GM23338 (cell line): ENCODE data around the gene TMEM170B. TPM values are rescaled to one million over a fixed set of nuclear protein-coding genes. Genes with fewer than 3 reads are reported as not detected.

Experiments used
- ATAC-seq: fragments of 200-7000 bp; cut with Tn5 transposase; 3 replicates; pipeline ENCODE4 v1.9.1; 2020
- DNase-seq: peaks from one replicate; pipeline ENCODE4 v3.0.0-alpha.2; 2015; ENCODE audit warnings: low spot score
- H2AFZ ChIP-seq: fragments of 200-600 bp; sonication (generic); 2 replicates; pipeline ENCODE4 v1.8.0; 2016; ENCODE audit warnings: antibody characterized with exemption, mild to moderate bottlenecking, moderate library complexity
- H3F3A ChIP-seq: fragments of 200-600 bp; sonication (generic); replicated peaks from 2 replicates; pipeline ENCODE4 v1.8.0; 2017; ENCODE audit warnings: antibody characterized with exemption, mixed run types, low read depth
- H3K27ac ChIP-seq: fragments of 200-600 bp; sonication (generic); 2 replicates; pipeline ENCODE4 v1.6.1; 2016; ENCODE audit warnings: low read depth
- H3K27me3 ChIP-seq: fragments of 200-600 bp; sonication (generic); 2 replicates; pipeline ENCODE4 v1.8.0; 2016; ENCODE audit warnings: mild to moderate bottlenecking, mixed run types, moderate library complexity; ENCODE audit not compliant: insufficient read depth
- H3K36me3 ChIP-seq: fragments of 200-600 bp; sonication (generic); 2 replicates; pipeline ENCODE4 v1.8.0; 2016; ENCODE audit warnings: mild to moderate bottlenecking; ENCODE audit not compliant: insufficient read depth
- H3K4me1 ChIP-seq: fragments of 200-600 bp; sonication (generic); 2 replicates; pipeline ENCODE4 v1.8.0; 2016; ENCODE audit warnings: mild to moderate bottlenecking, moderate library complexity; ENCODE audit not compliant: insufficient read depth
- H3K4me2 ChIP-seq: fragments of 200-600 bp; sonication (generic); 2 replicates; pipeline ENCODE4 v1.7.1; 2017; ENCODE audit warnings: mixed run types
- H3K4me3 ChIP-seq: fragments of 200-600 bp; sonication (generic); 2 replicates; pipeline ENCODE4 v1.6.1; 2016; ENCODE audit warnings: mixed run types
- H3K79me2 ChIP-seq: fragments of 200-600 bp; sonication (generic); replicated peaks from 2 replicates; pipeline ENCODE4 v1.8.0; 2017; ENCODE audit warnings: mild to moderate bottlenecking; ENCODE audit not compliant: insufficient read depth
- H3K9me2 ChIP-seq: fragments of 200-600 bp; sonication (generic); 2 replicates; pipeline ENCODE4 v1.8.0; 2017; ENCODE audit not compliant: insufficient read depth
- H4K20me1 ChIP-seq: fragments of 200-600 bp; sonication (generic); replicated peaks from 2 replicates; pipeline ENCODE4 v1.8.0; 2017; ENCODE audit warnings: mild to moderate bottlenecking; ENCODE audit not compliant: insufficient read depth
- H3K27ac Mint-ChIP-seq: 2 replicates; pipeline ENCODE4 v1.8.0; 2020; ENCODE audit warnings: inconsistent platforms, mild to moderate bottlenecking, moderate library complexity, mixed read lengths
- H3K27me3 Mint-ChIP-seq: 3 replicates; pipeline ENCODE4 v1.8.0; 2022; ENCODE audit warnings: low read depth, mild to moderate bottlenecking, moderate library complexity, mixed read lengths, inconsistent platforms; ENCODE audit not compliant: insufficient read depth, poor library complexity
- H3K36me3 Mint-ChIP-seq: 3 replicates; pipeline ENCODE4 v1.8.0; 2021; ENCODE audit warnings: low read depth, mild to moderate bottlenecking, inconsistent platforms, moderate library complexity, mixed read lengths
- H3K4me1 Mint-ChIP-seq: 3 replicates; pipeline ENCODE4 v1.8.0; 2020; ENCODE audit warnings: mild to moderate bottlenecking, inconsistent platforms, mixed read lengths
- H3K4me3 Mint-ChIP-seq: 3 replicates; pipeline ENCODE4 v1.8.0; 2021; ENCODE audit warnings: moderate library complexity, mild to moderate bottlenecking, inconsistent platforms, mixed read lengths
- H3K9me3 Mint-ChIP-seq: 3 replicates; pipeline ENCODE4 v1.8.0; 2020; ENCODE audit warnings: moderate library complexity, mild to moderate bottlenecking, inconsistent platforms, mixed read lengths
- EZH2phosphoT487 ChIP-seq: fragments of 200-600 bp; sonication (generic); IDR thresholded peaks from one replicate; pipeline ENCODE4 v1.8.1; 2018; ENCODE audit warnings: antibody characterized with exemption; ENCODE audit not compliant: unreplicated experiment
- JUNB ChIP-seq: IDR thresholded peaks from one replicate; pipeline ENCODE4 v1.6.1; 2016; ENCODE audit warnings: antibody characterized with exemption; ENCODE audit not compliant: unreplicated experiment
- NANOG ChIP-seq: IDR thresholded peaks from 2 replicates; pipeline ENCODE4 v1.6.1; 2016; ENCODE audit warnings: antibody characterized with exemption, borderline replicate concordance
- POLR2AphosphoS5 ChIP-seq: IDR thresholded peaks from 2 replicates; pipeline ENCODE4 v1.6.1; 2016; ENCODE audit warnings: antibody characterized with exemption, low read depth
- STAT1 ChIP-seq: IDR thresholded peaks from one replicate; pipeline ENCODE4 v1.6.1; 2016; ENCODE audit warnings: antibody characterized with exemption; ENCODE audit not compliant: unreplicated experiment
- ZNF114 ChIP-seq: fragments of 250-450 bp; sonication (Bioruptor Pico); IDR thresholded peaks from 2 replicates; pipeline ENCODE4 v1.5.0; 2020; ENCODE audit warnings: mild to moderate bottlenecking, moderate library complexity
- polyA plus RNA-seq: library from polyadenylated mRNA; unstranded; fragments of >200 nt; fragmentation: Nextera tagmentation; extraction: Ambion mirVana; gene quantifications from 2 replicates; pipeline ENCODE4 v1.2.1, GENCODE V29; 2016
- total RNA-seq: library from RNA; depleted of rRNA; stranded (reverse); fragments of >200 nt; shearing (Covaris generic); gene quantifications from 2 replicates; pipeline ENCODE4 v1.2.3, GENCODE V29; 2014
- TF ChIP-seq, protein P1 (sequence below): IDR thresholded peaks from 2 replicates; pipeline ENCODE4 v1.6.1; 2016; ENCODE audit warnings: antibody characterized with exemption
- TF ChIP-seq, protein P2 (sequence below), 2 experiments: fragments of 200-600 bp in 1 of 2; sonication (generic) in 1 of 2; conservative IDR thresholded peaks; 2 replicates each; pipeline versions ENCODE4 v1.5.1 to v1.6.1; 2016 to 2017; ENCODE audit warnings: antibody characterized with exemption in 2 of 2, low read depth in 2 of 2, mild to moderate bottlenecking in 2 of 2, moderate library complexity in 1 of 2
- TF ChIP-seq, protein P3 (sequence below): fragments of 250-450 bp; sonication (Bioruptor Pico); IDR thresholded peaks from 2 replicates; pipeline ENCODE4 v1.5.0; 2020; ENCODE audit warnings: mild to moderate bottlenecking, moderate library complexity

TMEM170B gene
- total and polyA plus RNA-seq, 2 experiments from 2014 or later, result 2.0 to 6.9 TPM

GRCh38 chr6:11609324-11610071, 71.9 kb downstream of the TMEM170B start:
- H3K27me3 ChIP-seq, result no peaks in the 10 kb centered on the region
- no peak overlapping the region for H3K4me3 ChIP-seq
- ATAC-seq, result no peak; the same call in 2 of the 3 replicates
- no peak overlapping the region for H2AFZ ChIP-seq
- H3K4me1 ChIP-seq, result no peaks in the 10 kb centered on the region; the same call in 1 of the 2 replicates
- no peaks in the 10 kb centered on the region for H3K36me3 ChIP-seq
- peaks cover 3% of the 10 kb centered on the region for H3K27me3 Mint-ChIP-seq
- no peaks in the 10 kb centered on the region for H4K20me1 ChIP-seq
- H3K9me3 Mint-ChIP-seq, result no peaks in the 10 kb centered on the region
- H3K4me1 Mint-ChIP-seq, result peaks cover 22% of the 10 kb centered on the region
- no peaks in the 10 kb centered on the region for H3K36me3 Mint-ChIP-seq
- H3K4me3 Mint-ChIP-seq, result no peak overlapping the region
- peak; percentile 29 for DNase-seq
- 0 out of 2 replicates have a peak, but pooled peaks cover 6% of the 10 kb centered on the region for H3K9me2 ChIP-seq
- no peak overlapping the region for H3K27ac ChIP-seq
- no peak overlapping the region for H3K27ac Mint-ChIP-seq
- TF ChIP-seq, protein P1, sequence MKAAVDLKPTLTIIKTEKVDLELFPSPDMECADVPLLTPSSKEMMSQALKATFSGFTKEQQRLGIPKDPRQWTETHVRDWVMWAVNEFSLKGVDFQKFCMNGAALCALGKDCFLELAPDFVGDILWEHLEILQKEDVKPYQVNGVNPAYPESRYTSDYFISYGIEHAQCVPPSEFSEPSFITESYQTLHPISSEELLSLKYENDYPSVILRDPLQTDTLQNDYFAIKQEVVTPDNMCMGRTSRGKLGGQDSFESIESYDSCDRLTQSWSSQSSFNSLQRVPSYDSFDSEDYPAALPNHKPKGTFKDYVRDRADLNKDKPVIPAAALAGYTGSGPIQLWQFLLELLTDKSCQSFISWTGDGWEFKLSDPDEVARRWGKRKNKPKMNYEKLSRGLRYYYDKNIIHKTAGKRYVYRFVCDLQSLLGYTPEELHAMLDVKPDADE, result no peak
- TF ChIP-seq, protein P2, sequence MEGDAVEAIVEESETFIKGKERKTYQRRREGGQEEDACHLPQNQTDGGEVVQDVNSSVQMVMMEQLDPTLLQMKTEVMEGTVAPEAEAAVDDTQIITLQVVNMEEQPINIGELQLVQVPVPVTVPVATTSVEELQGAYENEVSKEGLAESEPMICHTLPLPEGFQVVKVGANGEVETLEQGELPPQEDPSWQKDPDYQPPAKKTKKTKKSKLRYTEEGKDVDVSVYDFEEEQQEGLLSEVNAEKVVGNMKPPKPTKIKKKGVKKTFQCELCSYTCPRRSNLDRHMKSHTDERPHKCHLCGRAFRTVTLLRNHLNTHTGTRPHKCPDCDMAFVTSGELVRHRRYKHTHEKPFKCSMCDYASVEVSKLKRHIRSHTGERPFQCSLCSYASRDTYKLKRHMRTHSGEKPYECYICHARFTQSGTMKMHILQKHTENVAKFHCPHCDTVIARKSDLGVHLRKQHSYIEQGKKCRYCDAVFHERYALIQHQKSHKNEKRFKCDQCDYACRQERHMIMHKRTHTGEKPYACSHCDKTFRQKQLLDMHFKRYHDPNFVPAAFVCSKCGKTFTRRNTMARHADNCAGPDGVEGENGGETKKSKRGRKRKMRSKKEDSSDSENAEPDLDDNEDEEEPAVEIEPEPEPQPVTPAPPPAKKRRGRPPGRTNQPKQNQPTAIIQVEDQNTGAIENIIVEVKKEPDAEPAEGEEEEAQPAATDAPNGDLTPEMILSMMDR (conservative IDR thresholded peaks at IDR 0.05; ENCODE audit: low read depth in 2 of 2), result no peak
- TF ChIP-seq ZNF114 (CRISPR knock-in tag), result no peak
- TF ChIP-seq POLR2AphosphoS5, result no peak
- TF ChIP-seq JUNB, result no peak
- TF ChIP-seq, protein P3, sequence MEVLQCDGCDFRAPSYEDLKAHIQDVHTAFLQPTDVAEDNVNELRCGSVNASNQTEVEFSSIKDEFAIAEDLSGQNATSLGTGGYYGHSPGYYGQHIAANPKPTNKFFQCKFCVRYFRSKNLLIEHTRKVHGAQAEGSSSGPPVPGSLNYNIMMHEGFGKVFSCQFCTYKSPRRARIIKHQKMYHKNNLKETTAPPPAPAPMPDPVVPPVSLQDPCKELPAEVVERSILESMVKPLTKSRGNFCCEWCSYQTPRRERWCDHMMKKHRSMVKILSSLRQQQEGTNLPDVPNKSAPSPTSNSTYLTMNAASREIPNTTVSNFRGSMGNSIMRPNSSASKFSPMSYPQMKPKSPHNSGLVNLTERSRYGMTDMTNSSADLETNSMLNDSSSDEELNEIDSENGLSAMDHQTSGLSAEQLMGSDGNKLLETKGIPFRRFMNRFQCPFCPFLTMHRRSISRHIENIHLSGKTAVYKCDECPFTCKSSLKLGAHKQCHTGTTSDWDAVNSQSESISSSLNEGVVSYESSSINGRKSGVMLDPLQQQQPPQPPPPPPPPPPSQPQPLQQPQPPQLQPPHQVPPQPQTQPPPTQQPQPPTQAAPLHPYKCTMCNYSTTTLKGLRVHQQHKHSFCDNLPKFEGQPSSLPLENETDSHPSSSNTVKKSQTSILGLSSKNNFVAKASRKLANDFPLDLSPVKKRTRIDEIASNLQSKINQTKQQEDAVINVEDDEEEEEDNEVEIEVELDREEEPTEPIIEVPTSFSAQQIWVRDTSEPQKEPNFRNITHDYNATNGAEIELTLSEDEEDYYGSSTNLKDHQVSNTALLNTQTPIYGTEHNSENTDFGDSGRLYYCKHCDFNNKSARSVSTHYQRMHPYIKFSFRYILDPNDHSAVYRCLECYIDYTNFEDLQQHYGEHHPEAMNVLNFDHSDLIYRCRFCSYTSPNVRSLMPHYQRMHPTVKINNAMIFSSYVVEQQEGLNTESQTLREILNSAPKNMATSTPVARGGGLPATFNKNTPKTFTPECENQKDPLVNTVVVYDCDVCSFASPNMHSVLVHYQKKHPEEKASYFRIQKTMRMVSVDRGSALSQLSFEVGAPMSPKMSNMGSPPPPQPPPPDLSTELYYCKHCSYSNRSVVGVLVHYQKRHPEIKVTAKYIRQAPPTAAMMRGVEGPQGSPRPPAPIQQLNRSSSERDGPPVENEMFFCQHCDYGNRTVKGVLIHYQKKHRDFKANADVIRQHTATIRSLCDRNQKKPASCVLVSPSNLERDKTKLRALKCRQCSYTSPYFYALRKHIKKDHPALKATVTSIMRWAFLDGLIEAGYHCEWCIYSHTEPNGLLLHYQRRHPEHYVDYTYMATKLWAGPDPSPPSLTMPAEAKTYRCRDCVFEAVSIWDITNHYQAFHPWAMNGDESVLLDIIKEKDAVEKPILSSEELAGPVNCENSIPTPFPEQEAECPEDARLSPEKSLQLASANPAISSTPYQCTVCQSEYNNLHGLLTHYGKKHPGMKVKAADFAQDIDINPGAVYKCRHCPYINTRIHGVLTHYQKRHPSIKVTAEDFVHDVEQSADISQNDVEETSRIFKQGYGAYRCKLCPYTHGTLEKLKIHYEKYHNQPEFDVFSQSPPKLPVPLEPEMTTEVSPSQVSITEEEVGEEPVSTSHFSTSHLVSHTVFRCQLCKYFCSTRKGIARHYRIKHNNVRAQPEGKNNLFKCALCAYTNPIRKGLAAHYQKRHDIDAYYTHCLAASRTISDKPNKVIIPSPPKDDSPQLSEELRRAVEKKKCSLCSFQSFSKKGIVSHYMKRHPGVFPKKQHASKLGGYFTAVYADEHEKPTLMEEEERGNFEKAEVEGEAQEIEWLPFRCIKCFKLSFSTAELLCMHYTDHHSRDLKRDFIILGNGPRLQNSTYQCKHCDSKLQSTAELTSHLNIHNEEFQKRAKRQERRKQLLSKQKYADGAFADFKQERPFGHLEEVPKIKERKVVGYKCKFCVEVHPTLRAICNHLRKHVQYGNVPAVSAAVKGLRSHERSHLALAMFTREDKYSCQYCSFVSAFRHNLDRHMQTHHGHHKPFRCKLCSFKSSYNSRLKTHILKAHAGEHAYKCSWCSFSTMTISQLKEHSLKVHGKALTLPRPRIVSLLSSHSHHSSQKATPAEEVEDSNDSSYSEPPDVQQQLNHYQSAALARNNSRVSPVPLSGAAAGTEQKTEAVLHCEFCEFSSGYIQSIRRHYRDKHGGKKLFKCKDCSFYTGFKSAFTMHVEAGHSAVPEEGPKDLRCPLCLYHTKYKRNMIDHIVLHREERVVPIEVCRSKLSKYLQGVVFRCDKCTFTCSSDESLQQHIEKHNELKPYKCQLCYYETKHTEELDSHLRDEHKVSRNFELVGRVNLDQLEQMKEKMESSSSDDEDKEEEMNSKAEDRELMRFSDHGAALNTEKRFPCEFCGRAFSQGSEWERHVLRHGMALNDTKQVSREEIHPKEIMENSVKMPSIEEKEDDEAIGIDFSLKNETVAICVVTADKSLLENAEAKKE (CRISPR knock-in tag), result no peak
- TF ChIP-seq NANOG, result no peak
- TF ChIP-seq EZH2phosphoT487, result no peak
- no peak for TF ChIP-seq STAT1
- no peak overlapping the region for H3K4me2 ChIP-seq
- no peaks in the 10 kb centered on the region for H3K79me2 ChIP-seq
- H3F3A ChIP-seq, result no peaks in the 10 kb centered on the region
